GM23338 (cell line): ENCODE results near the gene SFRP5. TPM values are rescaled to one million over a fixed set of nuclear protein-coding genes. Genes with fewer than 3 reads are reported as not detected.

Source experiments
- ATAC-seq: fragments of 200-7000 bp; cut with Tn5 transposase; 3 replicates; pipeline ENCODE4 v1.9.1; 2020
- DNase-seq: peaks from one replicate; pipeline ENCODE4 v3.0.0-alpha.2; 2015; ENCODE audit warnings: low spot score
- H2AFZ ChIP-seq: fragments of 200-600 bp; sonication (generic); 2 replicates; pipeline ENCODE4 v1.8.0; 2016; ENCODE audit warnings: antibody characterized with exemption, mild to moderate bottlenecking, moderate library complexity
- H3F3A ChIP-seq: fragments of 200-600 bp; sonication (generic); replicated peaks from 2 replicates; pipeline ENCODE4 v1.8.0; 2017; ENCODE audit warnings: antibody characterized with exemption, mixed run types, low read depth
- H3K27ac ChIP-seq: fragments of 200-600 bp; sonication (generic); 2 replicates; pipeline ENCODE4 v1.6.1; 2016; ENCODE audit warnings: low read depth
- H3K27me3 ChIP-seq: fragments of 200-600 bp; sonication (generic); 2 replicates; pipeline ENCODE4 v1.8.0; 2016; ENCODE audit warnings: mild to moderate bottlenecking, mixed run types, moderate library complexity; ENCODE audit not compliant: insufficient read depth
- H3K36me3 ChIP-seq: fragments of 200-600 bp; sonication (generic); 2 replicates; pipeline ENCODE4 v1.8.0; 2016; ENCODE audit warnings: mild to moderate bottlenecking; ENCODE audit not compliant: insufficient read depth
- H3K4me1 ChIP-seq: fragments of 200-600 bp; sonication (generic); 2 replicates; pipeline ENCODE4 v1.8.0; 2016; ENCODE audit warnings: mild to moderate bottlenecking, moderate library complexity; ENCODE audit not compliant: insufficient read depth
- H3K4me2 ChIP-seq: fragments of 200-600 bp; sonication (generic); 2 replicates; pipeline ENCODE4 v1.7.1; 2017; ENCODE audit warnings: mixed run types
- H3K4me3 ChIP-seq: fragments of 200-600 bp; sonication (generic); 2 replicates; pipeline ENCODE4 v1.6.1; 2016; ENCODE audit warnings: mixed run types
- H3K79me2 ChIP-seq: fragments of 200-600 bp; sonication (generic); replicated peaks from 2 replicates; pipeline ENCODE4 v1.8.0; 2017; ENCODE audit warnings: mild to moderate bottlenecking; ENCODE audit not compliant: insufficient read depth
- H3K9me2 ChIP-seq: fragments of 200-600 bp; sonication (generic); 2 replicates; pipeline ENCODE4 v1.8.0; 2017; ENCODE audit not compliant: insufficient read depth
- H4K20me1 ChIP-seq: fragments of 200-600 bp; sonication (generic); replicated peaks from 2 replicates; pipeline ENCODE4 v1.8.0; 2017; ENCODE audit warnings: mild to moderate bottlenecking; ENCODE audit not compliant: insufficient read depth
- H3K27ac Mint-ChIP-seq: 2 replicates; pipeline ENCODE4 v1.8.0; 2020; ENCODE audit warnings: inconsistent platforms, mild to moderate bottlenecking, moderate library complexity, mixed read lengths
- H3K27me3 Mint-ChIP-seq: 3 replicates; pipeline ENCODE4 v1.8.0; 2022; ENCODE audit warnings: low read depth, mild to moderate bottlenecking, moderate library complexity, mixed read lengths, inconsistent platforms; ENCODE audit not compliant: insufficient read depth, poor library complexity
- H3K36me3 Mint-ChIP-seq: 3 replicates; pipeline ENCODE4 v1.8.0; 2021; ENCODE audit warnings: low read depth, mild to moderate bottlenecking, inconsistent platforms, moderate library complexity, mixed read lengths
- H3K4me1 Mint-ChIP-seq: 3 replicates; pipeline ENCODE4 v1.8.0; 2020; ENCODE audit warnings: mild to moderate bottlenecking, inconsistent platforms, mixed read lengths
- H3K4me3 Mint-ChIP-seq: 3 replicates; pipeline ENCODE4 v1.8.0; 2021; ENCODE audit warnings: moderate library complexity, mild to moderate bottlenecking, inconsistent platforms, mixed read lengths
- H3K9me3 Mint-ChIP-seq: 3 replicates; pipeline ENCODE4 v1.8.0; 2020; ENCODE audit warnings: moderate library complexity, mild to moderate bottlenecking, inconsistent platforms, mixed read lengths
- CREB1 ChIP-seq: fragments of 250-450 bp; sonication (Bioruptor Pico); IDR thresholded peaks from 2 replicates; pipeline ENCODE4 v1.5.0; 2020; ENCODE audit warnings: low read depth, mild to moderate bottlenecking, moderate library complexity
- CTCF ChIP-seq, 2 experiments: fragments of 200-600 bp in 1 of 2; sonication (generic) in 1 of 2; conservative IDR thresholded peaks; 2 replicates each; pipeline versions ENCODE4 v1.5.1 to v1.6.1; 2016 to 2017; ENCODE audit warnings: antibody characterized with exemption in 2 of 2, low read depth in 2 of 2, mild to moderate bottlenecking in 2 of 2, moderate library complexity in 1 of 2
- ETS1 ChIP-seq: IDR thresholded peaks from 2 replicates; pipeline ENCODE4 v1.6.1; 2016; ENCODE audit warnings: antibody characterized with exemption
- EZH2 ChIP-seq: fragments of 200-600 bp; sonication (generic); IDR thresholded peaks from one replicate; pipeline ENCODE4 v1.8.0; 2017; ENCODE audit warnings: antibody characterized with exemption, mild to moderate bottlenecking, low read depth; ENCODE audit not compliant: unreplicated experiment
- EZH2phosphoT487 ChIP-seq: fragments of 200-600 bp; sonication (generic); IDR thresholded peaks from one replicate; pipeline ENCODE4 v1.8.1; 2018; ENCODE audit warnings: antibody characterized with exemption; ENCODE audit not compliant: unreplicated experiment
- JUNB ChIP-seq: IDR thresholded peaks from one replicate; pipeline ENCODE4 v1.6.1; 2016; ENCODE audit warnings: antibody characterized with exemption; ENCODE audit not compliant: unreplicated experiment
- NANOG ChIP-seq: IDR thresholded peaks from 2 replicates; pipeline ENCODE4 v1.6.1; 2016; ENCODE audit warnings: antibody characterized with exemption, borderline replicate concordance
- POLR2AphosphoS5 ChIP-seq: IDR thresholded peaks from 2 replicates; pipeline ENCODE4 v1.6.1; 2016; ENCODE audit warnings: antibody characterized with exemption, low read depth
- REST ChIP-seq: IDR thresholded peaks from one replicate; pipeline ENCODE4 v1.6.1; 2018; ENCODE audit warnings: antibody characterized with exemption; ENCODE audit not compliant: unreplicated experiment
- STAT1 ChIP-seq: IDR thresholded peaks from one replicate; pipeline ENCODE4 v1.6.1; 2016; ENCODE audit warnings: antibody characterized with exemption; ENCODE audit not compliant: unreplicated experiment
- ZNF114 ChIP-seq: fragments of 250-450 bp; sonication (Bioruptor Pico); IDR thresholded peaks from 2 replicates; pipeline ENCODE4 v1.5.0; 2020; ENCODE audit warnings: mild to moderate bottlenecking, moderate library complexity
- ZNF331 ChIP-seq: fragments of 250-450 bp; sonication (Bioruptor Pico); IDR thresholded peaks from 2 replicates; pipeline ENCODE4 v1.5.0; 2020; ENCODE audit warnings: low read depth, mild to moderate bottlenecking, moderate library complexity
- ZNF462 ChIP-seq: fragments of 250-450 bp; sonication (Bioruptor Pico); IDR thresholded peaks from 2 replicates; pipeline ENCODE4 v1.5.0; 2020; ENCODE audit warnings: mild to moderate bottlenecking, moderate library complexity
- polyA plus RNA-seq: library from polyadenylated mRNA; unstranded; fragments of >200 nt; fragmentation: Nextera tagmentation; extraction: Ambion mirVana; gene quantifications from 2 replicates; pipeline ENCODE4 v1.2.1, GENCODE V29; 2016
- total RNA-seq: library from RNA; depleted of rRNA; stranded (reverse); fragments of >200 nt; shearing (Covaris generic); gene quantifications from 2 replicates; pipeline ENCODE4 v1.2.3, GENCODE V29; 2014

Gene SFRP5
- total and polyA plus RNA-seq, 2 experiments from 2014 or later: 2.4 to 3.5 TPM

- Histone ChIP-seq H3K79me2 (no peaks in the 10 kb centered on the region), H2AFZ (no peak overlapping the region), H3F3A (no peaks in the 10 kb centered on the region), H4K20me1 (no peaks in the 10 kb centered on the region; the same call in 1 of the 2 replicates), H3K9me2 (no peaks in the 10 kb centered on the region), H3K27me3 (no peaks in the 10 kb centered on the region), H3K4me1 (no peaks in the 10 kb centered on the region), H3K27ac (no peak overlapping the region), H3K4me3 (no peak overlapping the region), H3K36me3 (peaks cover 24% of the 10 kb centered on the region; the same call in 1 of the 2 replicates), H3K4me2 (no peak overlapping the region)
- no peak overlapping the region for H3K27ac Mint-ChIP-seq
- TF ChIP-seq REST (no peak), JUNB (no peak), NANOG (no peak), CTCF (conservative IDR thresholded peaks at IDR 0.05; ENCODE audit: low read depth in 2 of 2) (no peak), ZNF114 (CRISPR knock-in tag) (no peak), ETS1 (no peak), ZNF331 (CRISPR knock-in tag) (no peak), POLR2AphosphoS5 (no peak), STAT1 (no peak), EZH2 (no peak), CREB1 (CRISPR knock-in tag) (no peak), ZNF462 (no peak), EZH2phosphoT487 (no peak)
- no peak overlapping the region for H3K4me3 Mint-ChIP-seq
- H3K27me3 Mint-ChIP-seq: peaks cover 11% of the 10 kb centered on the region
- no peaks in the 10 kb centered on the region for H3K9me3 Mint-ChIP-seq
- H3K36me3 Mint-ChIP-seq: peaks cover 71% of the 10 kb centered on the region
- no peak for ATAC-seq
- no peak for DNase-seq
- no peaks in the 10 kb centered on the region for H3K4me1 Mint-ChIP-seq
These were observed 16.1 kb downstream of the SFRP5 start for GRCh38 chr10:97755718-97756117.
